ENCODE results near the gene CD2.

DNA sequence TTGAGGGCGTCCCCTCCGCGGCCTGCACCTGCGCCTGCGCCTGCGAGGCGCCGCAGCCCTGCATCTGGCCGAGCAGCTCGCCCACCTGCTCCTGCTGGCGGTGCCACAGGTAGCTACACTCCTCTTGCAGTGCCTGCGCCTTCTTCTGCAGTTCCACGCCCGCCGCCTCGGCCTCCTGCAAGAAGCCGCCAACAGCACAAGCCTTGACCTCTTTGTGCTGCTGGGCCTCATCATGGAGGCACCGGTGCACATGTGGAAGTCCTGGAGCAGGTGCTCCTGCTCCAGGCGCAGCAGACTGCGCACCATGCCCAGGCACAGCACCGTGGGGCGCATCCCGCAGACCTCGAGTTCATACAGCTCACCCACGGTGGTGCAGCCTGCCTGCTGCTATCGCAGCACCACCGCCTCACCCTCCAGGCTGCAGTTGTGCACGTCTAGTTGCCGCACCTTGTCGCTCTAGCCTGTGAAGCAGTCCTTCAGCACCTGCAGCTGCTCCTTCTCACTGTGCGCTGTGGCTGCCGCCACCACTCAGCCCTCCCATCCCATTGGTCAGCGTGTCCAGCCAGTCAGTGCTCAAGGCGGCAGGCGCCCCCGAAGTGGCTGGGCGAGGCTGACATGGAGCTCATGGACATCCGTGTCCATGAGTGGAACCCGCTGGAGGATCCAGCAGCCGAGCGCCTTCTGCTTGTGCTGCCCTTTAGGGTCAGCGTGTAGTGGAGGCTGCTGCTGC is 12.2 kb upstream of the CD2 start:
- TF ChIP-seq SAP30 (IDR thresholded peaks at IDR 0.05; ENCODE audit: insufficient read depth, insufficient replicate concordance, low read length), result no peak
- TF ChIP-seq KDM1A (IDR thresholded peaks at IDR 0.05; ENCODE audit: borderline replicate concordance, low read length), result no peak
- TF ChIP-seq, protein P1, sequence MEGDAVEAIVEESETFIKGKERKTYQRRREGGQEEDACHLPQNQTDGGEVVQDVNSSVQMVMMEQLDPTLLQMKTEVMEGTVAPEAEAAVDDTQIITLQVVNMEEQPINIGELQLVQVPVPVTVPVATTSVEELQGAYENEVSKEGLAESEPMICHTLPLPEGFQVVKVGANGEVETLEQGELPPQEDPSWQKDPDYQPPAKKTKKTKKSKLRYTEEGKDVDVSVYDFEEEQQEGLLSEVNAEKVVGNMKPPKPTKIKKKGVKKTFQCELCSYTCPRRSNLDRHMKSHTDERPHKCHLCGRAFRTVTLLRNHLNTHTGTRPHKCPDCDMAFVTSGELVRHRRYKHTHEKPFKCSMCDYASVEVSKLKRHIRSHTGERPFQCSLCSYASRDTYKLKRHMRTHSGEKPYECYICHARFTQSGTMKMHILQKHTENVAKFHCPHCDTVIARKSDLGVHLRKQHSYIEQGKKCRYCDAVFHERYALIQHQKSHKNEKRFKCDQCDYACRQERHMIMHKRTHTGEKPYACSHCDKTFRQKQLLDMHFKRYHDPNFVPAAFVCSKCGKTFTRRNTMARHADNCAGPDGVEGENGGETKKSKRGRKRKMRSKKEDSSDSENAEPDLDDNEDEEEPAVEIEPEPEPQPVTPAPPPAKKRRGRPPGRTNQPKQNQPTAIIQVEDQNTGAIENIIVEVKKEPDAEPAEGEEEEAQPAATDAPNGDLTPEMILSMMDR (IDR thresholded peaks at IDR 0.05; ENCODE audit: control extremely low read depth in 1 of 3, insufficient read depth in 1 of 3, low read depth in 1 of 3, low read length in 3 of 3), result no peak

Data from H1 (cell line).